Ovary (tissue), 9 donors: ENCODE measurements around the gene GNG4. TPM values are rescaled to one million over a fixed set of nuclear protein-coding genes. Genes with fewer than 3 reads are reported as not detected.

Experiments used
- DNase-seq, 5 donors: peaks; one replicate each; pipeline ENCODE4 v3.0.0-alpha.2; 2019 to 2020
- H3K27ac ChIP-seq, 2 donors: fragments of 200-600 bp; one replicate each; pipeline versions ENCODE4 v1.5.1 to v1.8.0; 2019 to 2022
- H3K27me3 ChIP-seq: fragments of 200-600 bp; one replicate; pipeline ENCODE4 v1.8.0; 2022
- H3K36me3 ChIP-seq: fragments of 200-600 bp; sonication (generic); one replicate; pipeline ENCODE4 v1.5.1; 2019
- H3K4me1 ChIP-seq: one replicate; pipeline ENCODE4 v1.8.1; 2013; ENCODE audit warnings: mild to moderate bottlenecking, moderate library complexity; ENCODE audit not compliant: insufficient read depth
- H3K4me3 ChIP-seq: fragments of 200-600 bp; sonication (generic); one replicate; pipeline ENCODE4 v1.5.1; 2017
- H3K9me3 ChIP-seq, 2 donors: fragments of 200-600 bp in 1 of 2; sonication (generic) in 1 of 2; one replicate each; pipeline versions ENCODE4 v1.5.1 to v1.8.1; 2013 to 2019; ENCODE audit warnings: mild to moderate bottlenecking in 1 of 2, moderate library complexity in 1 of 2
- CTCF ChIP-seq, 3 donors: fragments of 450-650 bp in 2 of 3; fragments of 200-600 bp in 1 of 3; IDR thresholded peaks; one replicate each; pipeline versions ENCODE4 v1.5.1 to v1.8.0; 2016 to 2022; ENCODE audit warnings: antibody characterized with exemption in 3 of 3, mild to moderate bottlenecking in 1 of 3
- EP300 ChIP-seq: sonication (generic); formaldehyde crosslinking; IDR thresholded peaks from one replicate; pipeline ENCODE4 v1.6.1; 2017; ENCODE audit warnings: antibody characterized with exemption
- POLR2A ChIP-seq: fragments of 450-650 bp; IDR thresholded peaks from one replicate; pipeline ENCODE4 v1.6.1; 2017; ENCODE audit warnings: antibody characterized with exemption, mild to moderate bottlenecking, moderate library complexity
- WGBS, 3 donors: extraction: QIAGEN DNeasy Blood & Tissue Kit in 1 of 3; methylation state at CpG; one replicate each; pipeline versions ENCODE4 v1.1.5 to v1.1.7; 2013 to 2017; 5-methylcytosine and 5-hydroxymethylcytosine counted together
- intact Hi-C, 4 donors: fragments of 100-400 bp; cut with DNase I; formaldehyde crosslinking; loops; one replicate each; pipeline versions ENCODE4 v1.11.0 to v1.15.1; 2022 to 2023
- polyA plus RNA-seq, 2 donors: library from polyadenylated mRNA; stranded (reverse); fragments of 200-250 nt in 1 of 2; fragments of 350-450 nt in 1 of 2; fragmentation: Illumina TruSeq in 1 of 2; extraction: RNeasy Lipid Tissue Mini Kit (QIAGEN cat#74804) in 1 of 2; gene quantifications; one replicate each; pipeline ENCODE4 v1.2.3, GENCODE V29; 2013 to 2014
- total RNA-seq, 7 donors: library from RNA; depleted of rRNA in 2 of 7; stranded (reverse); fragments of >200 nt in 2 of 7; fragmentation: NEBNext Ultra II Directional in 3 of 7; extraction: Animal tissue kit (Norgen Biotek cat#: 25700) in 3 of 7; gene quantifications; one replicate each; pipeline versions ENCODE4 v1.1.0 to v1.2.4, GENCODE V29; 2016 to 2023
- donor health status: DM: no; HTN: no; CAD: no; lungs with moderate emphysema.
- donor health status: DM: no; HTN: no; CAD: no.
- donor health status: Bipolar disorder and iron deficiency.
- donor health status: DM: yes; HTN: yes; CAD: no.
- donor health status: DM: no; HTN: no; CAD: no.
- donor health status: DM: yes; HTN: yes; CAD: no.

Gene GNG4
- total and polyA plus RNA-seq, 9 donors: 14.2 to 62.4 (median 32.1) TPM

GRCh38 chr1:235516862-235517446 lies 132.6 kb downstream of the GNG4 start:
- intact Hi-C loops: loop anchor here in 3 of 4 donors (5.0 to 10.0 kb wide), 3 partner anchors 265 to 448 kb away; no protein-coding TSS in a partner anchor
- TF ChIP-seq EP300: no peak
- TF ChIP-seq CTCF (IDR thresholded peaks at IDR 0.05): no peak
- TF ChIP-seq POLR2A: no peak
- H3K9me3 ChIP-seq: no peaks in the 10 kb centered on the region
- no peaks in the 10 kb centered on the region for H3K4me1 ChIP-seq
- H3K27ac ChIP-seq: no peak overlapping the region
- H3K27me3 ChIP-seq: no peaks in the 10 kb centered on the region
- no peak for DNase-seq
- WGBS, 3 donors: 83 to 89% (median 85%) methylated on average over 6 of the region's 6 CpGs
- no peaks in the 10 kb centered on the region for H3K36me3 ChIP-seq
- no peak overlapping the region for H3K4me3 ChIP-seq

GRCh38 chr1:235515844-235516512 lies 133.6 kb downstream of the GNG4 start:
- no peak for DNase-seq
- no peaks in the 10 kb centered on the region for H3K9me3 ChIP-seq
- no peaks in the 10 kb centered on the region for H3K4me1 ChIP-seq
- no peaks in the 10 kb centered on the region for H3K36me3 ChIP-seq
- no peak overlapping the region for H3K4me3 ChIP-seq
- TF ChIP-seq POLR2A (no peak), EP300 (no peak), CTCF (IDR thresholded peaks at IDR 0.05) (no peak)
- no peaks in the 10 kb centered on the region for H3K27me3 ChIP-seq
- intact Hi-C loops: loop anchor here in 3 of 4 donors (5.0 to 10.0 kb wide), 3 partner anchors 266 to 449 kb away; no protein-coding TSS in a partner anchor
- no peak overlapping the region for H3K27ac ChIP-seq
- WGBS, 3 donors: 92 to 98% (median 92%) methylated on average over 5 of the region's 5 CpGs

- Histone ChIP-seq H3K36me3 (no peaks in the 10 kb centered on the region), H3K4me1 (no peaks in the 10 kb centered on the region), H3K27ac (no peak overlapping the region), H3K27me3 (no peaks in the 10 kb centered on the region), H3K4me3 (no peak overlapping the region), H3K9me3 (no peaks in the 10 kb centered on the region)
- WGBS, 3 donors: 36 to 39% (median 36%) methylated on average over 8 of the region's 8 CpGs
- TF ChIP-seq CTCF (IDR thresholded peaks at IDR 0.05) (peak; percentile 73 to 87 (median 84)), EP300 (no peak)
- peak in 1 of 5 donors; percentile 33 for DNase-seq
- intact Hi-C loops: loop anchor here in 2 of 4 donors (10.0 kb wide), 2 partner anchors 271 to 451 kb away; no protein-coding TSS in a partner anchor
These were observed 135.9 kb downstream of the GNG4 start for GRCh38 chr1:235513495-235514366.

GRCh38 chr1:235511470-235512240 lies 137.9 kb downstream of the GNG4 start:
- no peaks in the 10 kb centered on the region for H3K36me3 ChIP-seq
- WGBS, 3 donors: 63 to 71% (median 67%) methylated on average over 13 of the region's 13 CpGs
- no peaks in the 10 kb centered on the region for H3K9me3 ChIP-seq
- no peaks in the 10 kb centered on the region for H3K4me1 ChIP-seq
- no peak overlapping the region for H3K4me3 ChIP-seq
- no peak for DNase-seq
- H3K27ac ChIP-seq: no peak overlapping the region
- TF ChIP-seq CTCF (IDR thresholded peaks at IDR 0.05): no peak
- TF ChIP-seq POLR2A: no peak
- no peak for TF ChIP-seq EP300
- no peaks in the 10 kb centered on the region for H3K27me3 ChIP-seq
- intact Hi-C loops: loop anchor here in 2 of 4 donors (10.0 kb wide), 2 partner anchors 273 to 453 kb away; no protein-coding TSS in a partner anchor
